ENCODE measurements around the gene ZPR1.

DNA sequence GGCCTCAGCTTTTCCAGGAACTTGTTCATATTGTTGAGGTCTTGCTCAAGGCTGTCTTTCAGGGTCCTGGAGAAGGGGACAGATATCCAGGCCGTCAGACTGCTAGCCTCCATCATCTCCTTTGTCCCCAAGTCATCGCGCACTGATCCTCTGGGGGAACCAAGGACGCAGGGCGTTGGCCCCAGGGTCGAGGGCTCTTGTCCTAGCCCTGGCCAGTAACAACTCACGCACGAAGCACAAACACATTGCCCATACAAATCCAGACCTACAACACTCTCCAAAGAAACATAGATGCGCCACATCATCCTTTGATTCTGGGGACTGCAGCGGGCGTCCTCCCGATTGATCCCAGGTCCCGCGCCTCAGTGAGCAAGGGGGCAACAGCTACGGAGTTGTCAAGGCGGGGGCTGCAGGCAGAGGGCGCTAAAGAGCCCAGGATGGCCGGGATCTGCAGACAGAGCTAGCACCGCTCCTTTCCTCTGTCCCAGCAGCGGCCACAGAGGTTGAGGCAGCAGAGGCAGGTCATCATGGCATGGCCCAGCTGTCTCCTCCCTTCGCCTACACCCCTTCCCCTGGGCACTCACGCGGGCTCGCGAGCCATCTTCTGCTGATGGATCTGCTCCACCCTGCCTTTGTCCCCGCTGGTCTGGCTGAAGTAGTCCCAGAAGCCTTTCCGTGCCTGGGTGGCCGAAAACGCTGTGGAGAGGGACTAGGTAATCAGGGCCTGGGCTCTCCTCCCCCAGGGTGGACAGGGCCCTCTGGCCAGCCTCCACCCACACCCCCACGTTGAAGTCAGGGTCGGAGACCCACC lies 3.4 kb upstream of the ZPR1 start:
- TF ChIP-seq EP300 (IDR thresholded peaks at IDR 0.05) = no peak
- TF ChIP-seq, protein P1, sequence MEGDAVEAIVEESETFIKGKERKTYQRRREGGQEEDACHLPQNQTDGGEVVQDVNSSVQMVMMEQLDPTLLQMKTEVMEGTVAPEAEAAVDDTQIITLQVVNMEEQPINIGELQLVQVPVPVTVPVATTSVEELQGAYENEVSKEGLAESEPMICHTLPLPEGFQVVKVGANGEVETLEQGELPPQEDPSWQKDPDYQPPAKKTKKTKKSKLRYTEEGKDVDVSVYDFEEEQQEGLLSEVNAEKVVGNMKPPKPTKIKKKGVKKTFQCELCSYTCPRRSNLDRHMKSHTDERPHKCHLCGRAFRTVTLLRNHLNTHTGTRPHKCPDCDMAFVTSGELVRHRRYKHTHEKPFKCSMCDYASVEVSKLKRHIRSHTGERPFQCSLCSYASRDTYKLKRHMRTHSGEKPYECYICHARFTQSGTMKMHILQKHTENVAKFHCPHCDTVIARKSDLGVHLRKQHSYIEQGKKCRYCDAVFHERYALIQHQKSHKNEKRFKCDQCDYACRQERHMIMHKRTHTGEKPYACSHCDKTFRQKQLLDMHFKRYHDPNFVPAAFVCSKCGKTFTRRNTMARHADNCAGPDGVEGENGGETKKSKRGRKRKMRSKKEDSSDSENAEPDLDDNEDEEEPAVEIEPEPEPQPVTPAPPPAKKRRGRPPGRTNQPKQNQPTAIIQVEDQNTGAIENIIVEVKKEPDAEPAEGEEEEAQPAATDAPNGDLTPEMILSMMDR (IDR thresholded peaks at IDR 0.05) = peak; percentile 89 to 96 (median 93)

All from upper lobe of left lung (tissue), 4 donors.